NCI-H774 (cell line): ENCODE results near the gene ARF3.
A peak's percentile ranks its signal among the peaks of the same experiment; 100 is the strongest.

ENCODE experiments used
- DNase-seq: peaks from one replicate; lab custom pipeline; 2025; lab: John Stamatoyannopoulos, UW

The ARF3 gene

GRCh38 chr12:48957141-48958048 lies at the start of gene ARF3:
Gene ARF3 (minus strand): TSS chr12:48957487. CDS start chr12:48941095, 16,392 bp downstream.
- DNase-seq: peak; percentile 98

- DNase-seq: no peak
Measured at GRCh38 chr12:49000346-49000745, 43.1 kb upstream of the ARF3 start.

- DNase-seq: no peak
Measured at GRCh38 chr12:48999371-49000131, 42.3 kb upstream of the ARF3 start, which contains the start of gene DDN. Gene DDN (minus strand): TSS chr12:48999375. CDS start chr12:48999287, 88 bp downstream.

- no peak for DNase-seq
Measured at GRCh38 chr12:48998497-48999353, 41.4 kb upstream of the ARF3 start.

GRCh38 chr12:48997719-48998496 lies 40.6 kb upstream of the ARF3 start:
- DNase-seq: peak; percentile 36

GRCh38 chr12:48996794-48997718 lies 39.8 kb upstream of the ARF3 start:
- DNase-seq: peak; percentile 63

- DNase-seq: peak; percentile 66
Measured at GRCh38 chr12:48995086-48995879, 38.0 kb upstream of the ARF3 start.

GRCh38 chr12:48994224-48995085 lies 37.2 kb upstream of the ARF3 start:
- DNase-seq: no peak

- no peak for DNase-seq
Measured at GRCh38 chr12:48993787-48994186, 36.5 kb upstream of the ARF3 start.

GRCh38 chr12:48991247-48992050 lies 34.2 kb upstream of the ARF3 start:
- no peak for DNase-seq

- peak; percentile 24 for DNase-seq
Measured at GRCh38 chr12:48990552-48990951, 33.3 kb upstream of the ARF3 start.

GRCh38 chr12:48988030-48988649 lies 30.9 kb upstream of the ARF3 start:
- peak; percentile 45 for DNase-seq

GRCh38 chr12:48986720-48987291 lies 29.5 kb upstream of the ARF3 start:
- no peak for DNase-seq

- no peak for DNase-seq
Measured at GRCh38 chr12:48985901-48986300, 28.6 kb upstream of the ARF3 start.

GRCh38 chr12:48985475-48985897 lies 28.2 kb upstream of the ARF3 start:
- DNase-seq: no peak

GRCh38 chr12:48982397-48983080 lies 25.3 kb upstream of the ARF3 start:
- no peak for DNase-seq
